GM18511 (cell line): Measurements from ENCODE around the gene PCDHGA1.

Experiments
- ATAC-seq: cut with Tn5 transposase; IDR thresholded peaks from one replicate; pipeline ENCODE4 v1.9.1; 2021; ENCODE audit warnings: mild to moderate bottlenecking, moderate library complexity; ENCODE audit not compliant: unreplicated experiment

PCDHGA1 gene

GRCh38 chr5:141489841-141490240 lies 159.5 kb downstream of the PCDHGA1 start:
- ATAC-seq: no peak

DNA sequence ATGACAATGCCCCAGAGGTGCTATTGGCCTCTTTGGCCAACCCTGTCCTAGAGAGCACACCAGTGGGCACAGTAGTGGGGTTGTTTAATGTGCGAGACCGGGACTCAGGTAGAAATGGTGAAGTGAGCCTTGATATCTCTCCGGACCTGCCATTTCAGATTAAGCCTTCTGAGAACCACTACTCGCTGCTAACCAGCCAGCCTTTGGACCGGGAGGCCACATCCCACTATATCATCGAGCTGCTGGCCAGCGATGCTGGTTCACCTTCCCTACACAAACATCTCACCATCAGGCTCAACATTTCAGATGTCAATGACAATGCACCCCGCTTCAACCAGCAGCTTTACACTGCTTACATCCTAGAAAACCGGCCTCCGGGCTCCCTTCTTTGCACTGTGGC lies 160.0 kb downstream of the PCDHGA1 start:
- no peak for ATAC-seq

DNA sequence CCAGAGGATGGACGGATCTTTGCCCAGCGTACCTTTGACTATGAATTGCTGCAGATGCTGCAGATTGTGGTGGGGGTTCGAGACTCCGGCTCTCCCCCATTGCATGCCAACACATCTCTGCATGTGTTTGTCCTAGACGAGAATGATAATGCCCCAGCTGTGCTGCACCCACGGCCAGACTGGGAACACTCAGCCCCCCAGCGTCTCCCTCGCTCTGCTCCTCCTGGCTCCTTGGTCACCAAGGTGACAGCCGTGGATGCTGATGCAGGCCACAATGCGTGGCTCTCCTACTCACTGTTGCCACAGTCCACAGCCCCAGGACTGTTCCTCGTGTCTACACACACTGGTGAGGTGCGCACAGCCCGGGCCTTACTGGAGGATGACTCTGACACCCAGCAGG lies 160.5 kb downstream of the PCDHGA1 start:
- ATAC-seq: no peak

DNA sequence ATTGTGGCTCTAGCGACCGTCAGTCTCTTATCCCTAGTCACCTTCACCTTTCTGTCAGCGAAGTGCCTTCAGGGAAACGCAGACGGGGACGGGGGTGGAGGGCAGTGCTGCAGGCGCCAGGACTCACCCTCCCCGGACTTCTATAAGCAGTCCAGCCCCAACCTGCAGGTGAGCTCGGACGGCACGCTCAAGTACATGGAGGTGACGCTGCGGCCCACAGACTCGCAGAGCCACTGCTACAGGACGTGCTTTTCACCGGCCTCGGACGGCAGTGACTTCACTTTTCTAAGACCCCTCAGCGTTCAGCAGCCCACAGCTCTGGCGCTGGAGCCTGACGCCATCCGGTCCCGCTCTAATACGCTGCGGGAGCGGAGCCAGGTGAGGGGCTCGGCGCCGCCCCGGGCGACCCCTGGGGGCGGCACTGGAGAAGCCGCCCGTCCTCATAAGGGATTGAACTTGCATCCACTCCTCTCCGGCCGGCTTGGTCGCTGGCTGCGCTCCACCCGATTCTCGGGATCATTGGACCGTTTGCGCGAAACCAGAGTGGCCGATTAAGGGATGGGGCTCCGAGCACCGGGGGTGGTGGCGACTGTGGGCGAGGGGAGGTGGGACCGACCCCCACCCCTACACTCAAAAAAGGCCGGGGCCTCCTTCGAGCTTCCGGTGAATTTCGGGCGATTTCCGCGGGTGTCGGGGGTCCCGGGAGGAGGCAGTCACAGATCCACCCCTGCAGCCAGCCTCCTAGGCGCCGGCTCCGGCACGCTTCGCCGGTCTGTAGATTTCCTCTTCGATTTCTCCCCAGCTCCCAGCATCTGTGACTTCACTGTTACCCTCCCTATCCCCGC lies 161.2 kb downstream of the PCDHGA1 start:
- peak; percentile 37 for ATAC-seq

GRCh38 chr5:141492168-141492885 lies 162.0 kb downstream of the PCDHGA1 start:
- ATAC-seq: peak; percentile 52

GRCh38 chr5:141493500-141494422 lies 163.4 kb downstream of the PCDHGA1 start:
- ATAC-seq: no peak

- ATAC-seq: no peak
Observed at GRCh38 chr5:141494761-141495452, 164.6 kb downstream of the PCDHGA1 start.

- no peak for ATAC-seq
Observed at GRCh38 chr5:141495453-141495811, 165.1 kb downstream of the PCDHGA1 start.

- no peak for ATAC-seq
Observed at GRCh38 chr5:141496038-141496437, 165.7 kb downstream of the PCDHGA1 start.

- ATAC-seq: no peak
Observed at GRCh38 chr5:141501761-141502160, 171.4 kb downstream of the PCDHGA1 start.

DNA sequence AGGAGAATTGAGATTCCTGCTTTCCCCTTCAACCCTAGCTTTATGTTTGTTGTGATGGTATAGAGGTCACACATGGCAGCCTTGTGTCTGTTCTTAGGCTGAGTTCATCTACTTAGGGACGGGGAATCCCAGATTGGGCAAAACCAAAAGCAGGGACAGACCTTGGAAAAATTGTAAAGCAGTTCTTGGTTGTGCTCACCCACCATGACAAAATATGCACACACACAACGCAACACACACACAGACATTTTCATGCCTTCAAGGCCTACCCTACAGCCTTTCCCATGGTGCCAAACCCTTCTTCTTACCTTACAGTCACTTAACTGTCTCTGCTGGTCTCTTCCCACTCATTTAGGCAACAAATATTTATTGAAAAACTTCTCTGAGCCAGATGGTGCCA lies 173.4 kb downstream of the PCDHGA1 start:
- ATAC-seq: no peak

DNA sequence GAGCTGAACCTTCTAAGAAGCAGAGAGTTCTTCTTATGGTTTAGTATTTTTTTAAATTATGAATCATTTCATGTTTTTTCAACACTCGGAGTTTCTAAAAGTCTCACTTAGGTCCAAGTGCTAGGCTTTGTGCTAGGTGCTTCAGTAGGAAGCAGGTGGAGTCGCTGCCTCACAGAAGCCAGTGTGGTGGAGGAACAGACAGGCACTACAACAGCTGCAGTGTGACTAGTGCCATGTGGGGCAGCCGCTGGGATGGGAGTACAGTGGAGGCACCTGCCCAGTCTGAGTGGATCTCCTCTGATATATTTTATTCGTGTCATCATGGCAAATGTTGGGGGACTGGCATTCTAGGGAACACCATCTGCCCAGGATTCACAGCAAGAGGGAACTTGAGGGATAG lies 173.9 kb downstream of the PCDHGA1 start:
- ATAC-seq: no peak

DNA sequence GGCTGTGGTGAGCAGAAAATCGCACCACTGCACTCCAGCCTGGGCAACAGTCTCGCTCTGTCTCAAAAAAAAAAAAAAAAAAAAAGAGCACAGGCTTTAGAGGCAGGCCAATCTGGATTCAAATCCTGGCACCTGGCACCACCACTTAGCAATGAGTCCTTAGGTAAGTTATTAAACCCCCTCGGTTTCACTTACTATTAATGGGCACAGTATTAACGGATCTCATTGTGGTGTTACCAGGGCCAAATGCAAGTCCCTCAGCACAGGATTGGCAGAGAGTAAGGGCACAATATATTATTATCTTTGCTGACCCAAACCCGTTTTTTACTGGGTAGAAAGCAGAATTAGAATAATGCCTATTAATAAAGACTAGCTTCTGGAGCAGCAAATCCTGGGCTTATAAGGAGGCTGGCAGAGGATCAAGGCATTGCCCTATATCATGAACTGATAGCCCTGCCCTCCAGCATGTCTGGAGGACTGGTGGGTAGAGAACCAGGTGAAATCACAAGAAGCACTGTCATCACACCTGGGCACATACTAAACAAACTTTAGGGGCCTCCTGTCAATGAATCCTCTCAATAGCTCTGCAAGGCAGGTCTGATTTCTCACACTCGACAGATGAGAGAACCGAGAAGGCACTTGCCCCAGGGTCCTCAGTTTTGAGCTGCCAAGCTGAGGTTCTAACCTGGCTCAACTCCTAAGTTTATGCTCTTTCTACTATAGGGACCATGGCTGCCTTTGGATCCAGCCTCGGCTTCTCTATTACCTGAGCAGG lies 176.3 kb downstream of the PCDHGA1 start:
- ATAC-seq: no peak

GRCh38 chr5:141507387-141508091 lies 177.2 kb downstream of the PCDHGA1 start:
- ATAC-seq: peak; percentile 56

GRCh38 chr5:141508440-141508797 lies 178.1 kb downstream of the PCDHGA1 start:
- no peak for ATAC-seq

DNA sequence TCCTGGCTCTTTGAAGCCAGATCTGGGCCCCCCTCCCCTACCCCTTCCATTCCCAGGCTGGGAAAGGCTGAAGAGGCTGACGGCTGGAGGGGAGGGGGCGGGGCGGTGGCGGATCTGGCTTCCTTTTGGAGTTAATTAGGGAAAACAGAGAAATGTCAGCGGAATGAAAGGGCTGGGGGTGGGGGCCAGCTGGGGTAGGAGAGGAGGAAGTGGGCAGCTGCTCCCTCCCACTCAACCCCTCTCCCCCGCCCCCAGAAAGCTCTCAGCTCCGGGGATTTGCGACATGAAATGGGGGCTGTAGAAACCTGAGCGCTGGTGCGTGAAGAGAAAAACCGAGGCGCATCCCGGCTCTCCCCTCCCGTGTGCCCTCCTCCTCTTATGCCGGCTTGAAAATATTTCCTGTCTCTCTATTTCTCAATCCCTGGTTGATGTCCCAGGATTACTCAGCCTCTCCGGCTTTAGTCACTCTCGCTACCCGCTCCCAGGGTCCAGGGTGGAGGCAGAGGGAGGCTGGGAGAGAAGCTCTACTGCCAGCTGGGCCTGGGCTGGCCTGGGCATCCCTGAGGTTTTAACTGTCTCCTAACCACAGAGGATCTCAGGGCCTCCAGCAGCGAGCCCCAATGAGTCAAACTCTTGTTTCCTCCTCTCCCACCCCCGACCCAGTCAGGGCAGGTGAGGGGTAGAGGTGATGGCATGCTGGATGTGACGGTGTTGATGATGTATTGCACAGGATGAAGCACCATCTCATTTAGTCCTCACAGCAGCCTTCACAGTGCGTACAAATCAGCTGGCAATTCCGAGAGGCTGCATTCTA lies 178.7 kb downstream of the PCDHGA1 start:
- peak; percentile 22 for ATAC-seq

- no peak for ATAC-seq
Observed at GRCh38 chr5:141510160-141510559, 179.8 kb downstream of the PCDHGA1 start.

DNA sequence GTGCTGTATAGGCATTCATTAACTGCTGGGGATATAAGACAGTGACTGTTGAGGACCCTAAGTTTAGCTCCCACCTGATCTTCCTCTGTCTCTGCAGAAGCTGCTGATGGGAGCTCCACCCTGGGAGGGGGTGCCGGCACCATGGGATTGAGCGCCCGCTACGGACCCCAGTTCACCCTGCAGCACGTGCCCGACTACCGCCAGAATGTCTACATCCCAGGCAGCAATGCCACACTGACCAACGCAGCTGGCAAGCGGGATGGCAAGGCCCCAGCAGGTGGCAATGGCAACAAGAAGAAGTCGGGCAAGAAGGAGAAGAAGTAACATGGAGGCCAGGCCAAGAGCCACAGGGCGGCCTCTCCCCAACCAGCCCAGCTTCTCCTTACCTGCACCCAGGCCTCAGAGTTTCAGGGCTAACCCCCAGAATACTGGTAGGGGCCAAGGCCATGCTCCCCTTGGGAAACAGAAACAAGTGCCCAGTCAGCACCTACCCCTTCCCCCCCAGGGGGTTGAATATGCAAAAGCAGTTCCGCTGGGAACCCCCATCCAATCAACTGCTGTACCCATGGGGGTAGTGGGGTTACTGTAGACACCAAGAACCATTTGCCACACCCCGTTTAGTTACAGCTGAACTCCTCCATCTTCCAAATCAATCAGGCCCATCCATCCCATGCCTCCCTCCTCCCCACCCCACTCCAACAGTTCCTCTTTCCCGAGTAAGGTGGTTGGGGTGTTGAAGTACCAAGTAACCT lies 180.7 kb downstream of the PCDHGA1 start:
- ATAC-seq: no peak
